Neural progenitor cell (in vitro differentiated cells): Measurements from ENCODE around the gene KAZALD1. TPM values are rescaled to one million over a fixed set of nuclear protein-coding genes. Genes with fewer than 3 reads are reported as not detected.

Source experiments
- DNase-seq: peaks from one replicate; pipeline ENCODE4 v3.0.0-alpha.2; 2016; ENCODE audit warnings: low spot score
- H2AFZ ChIP-seq: fragments of 200-600 bp; sonication (generic); replicated peaks from 2 replicates; pipeline ENCODE4 v1.6.1; 2016; ENCODE audit warnings: antibody characterized with exemption
- H3F3A ChIP-seq: fragments of 200-600 bp; sonication (generic); 2 replicates; pipeline ENCODE4 v1.6.1; 2016; ENCODE audit warnings: antibody characterized with exemption, low read depth
- H3K27ac ChIP-seq: fragments of 200-600 bp; sonication (generic); 2 replicates; pipeline ENCODE4 v1.5.1; 2016; ENCODE audit warnings: mild to moderate bottlenecking
- H3K27me3 ChIP-seq: fragments of 200-600 bp; sonication (generic); 2 replicates; pipeline ENCODE4 v1.6.1; 2016; ENCODE audit warnings: mild to moderate bottlenecking, moderate library complexity
- H3K36me3 ChIP-seq: fragments of 200-600 bp; sonication (generic); 2 replicates; pipeline ENCODE4 v1.5.1; 2016
- H3K4me1 ChIP-seq: fragments of 200-600 bp; sonication (generic); 2 replicates; pipeline ENCODE4 v1.6.1; 2016; ENCODE audit warnings: mixed run types
- H3K4me2 ChIP-seq: fragments of 200-600 bp; sonication (generic); 2 replicates; pipeline ENCODE4 v1.6.1; 2016
- H3K4me3 ChIP-seq: fragments of 200-600 bp; sonication (generic); 2 replicates; pipeline ENCODE4 v1.5.1; 2016
- H3K79me2 ChIP-seq: fragments of 200-600 bp; sonication (generic); 2 replicates; pipeline ENCODE4 v1.6.1; 2016; ENCODE audit warnings: low read depth
- H3K9ac ChIP-seq: fragments of 200-600 bp; sonication (generic); 2 replicates; pipeline ENCODE4 v1.6.1; 2016
- H3K9me3 ChIP-seq: fragments of 200-600 bp; sonication (generic); 2 replicates; pipeline ENCODE4 v1.5.1; 2016; ENCODE audit warnings: low read depth
- H4K20me1 ChIP-seq: fragments of 200-600 bp; sonication (generic); 2 replicates; pipeline ENCODE4 v1.6.1; 2016; ENCODE audit warnings: low read depth
- H3K27ac Mint-ChIP-seq: 3 replicates; pipeline ENCODE4 v1.8.0; 2021; ENCODE audit warnings: mixed read lengths
- H3K27me3 Mint-ChIP-seq: 2 replicates; pipeline ENCODE4 v1.8.0; 2022; ENCODE audit warnings: low read depth, mild to moderate bottlenecking, inconsistent platforms, moderate library complexity, mixed read lengths; ENCODE audit not compliant: insufficient read depth
- H3K36me3 Mint-ChIP-seq: 3 replicates; pipeline ENCODE4 v1.8.0; 2021; ENCODE audit warnings: mixed read lengths
- H3K4me1 Mint-ChIP-seq: 3 replicates; pipeline ENCODE4 v1.8.0; 2021; ENCODE audit warnings: mixed read lengths
- H3K4me3 Mint-ChIP-seq: 3 replicates; pipeline ENCODE4 v1.8.0; 2021; ENCODE audit warnings: mild to moderate bottlenecking, moderate library complexity, mixed read lengths
- H3K9me3 Mint-ChIP-seq: 3 replicates; pipeline ENCODE4 v1.8.0; 2020; ENCODE audit warnings: mixed read lengths
- CTCF ChIP-seq: fragments of 200-600 bp; sonication (generic); IDR thresholded peaks from 2 replicates; pipeline ENCODE4 v1.5.1; 2017; ENCODE audit warnings: antibody characterized with exemption, mild to moderate bottlenecking
- EZH2 ChIP-seq: fragments of 200-600 bp; sonication (generic); IDR thresholded peaks from 2 replicates; pipeline ENCODE4 v1.6.1; 2017; ENCODE audit warnings: antibody characterized with exemption, mild to moderate bottlenecking, moderate library complexity
- EZH2phosphoT487 ChIP-seq: fragments of 200-600 bp; sonication (generic); IDR thresholded peaks from 2 replicates; pipeline ENCODE4 v1.6.1; 2017; ENCODE audit warnings: antibody characterized with exemption
- total RNA-seq: library from RNA; depleted of rRNA; stranded (reverse); fragments of >200 nt; gene quantifications from 2 replicates; pipeline ENCODE4 v1.2.3, GENCODE V29; 2015; ENCODE audit warnings: low replicate concordance

Gene KAZALD1
- total RNA-seq, 1 donor from 2014 or later = 0.77 TPM

- Mint-ChIP-seq H3K36me3 (no peaks in the 10 kb centered on the region), H3K27me3 (peaks cover 49% of the 10 kb centered on the region), H3K27ac (no peak overlapping the region), H3K4me1 (peaks cover 15% of the 10 kb centered on the region), H3K4me3 (peak overlapping the region; percentile 39), H3K9me3 (no peaks in the 10 kb centered on the region)
- DNase-seq = no peak
- Histone ChIP-seq H2AFZ (no peak overlapping the region), H3K27me3 (peaks cover 81% of the 10 kb centered on the region), H3F3A (no peaks in the 10 kb centered on the region), H3K9ac (no peak overlapping the region), H3K27ac (no peak overlapping the region), H3K4me3 (no peak overlapping the region), H3K4me2 (no peak overlapping the region), H4K20me1 (peaks cover 16% of the 10 kb centered on the region), H3K36me3 (no peaks in the 10 kb centered on the region), H3K9me3 (no peaks in the 10 kb centered on the region), H3K4me1 (peaks cover 4% of the 10 kb centered on the region), H3K79me2 (no peaks in the 10 kb centered on the region)
- TF ChIP-seq EZH2phosphoT487 = no peak
- TF ChIP-seq EZH2 = no peak
- no peak for TF ChIP-seq CTCF
Observed at GRCh38 chr10:101071885-101072433, 10.2 kb downstream of the KAZALD1 start.

GRCh38 chr10:101072923-101073322 is 11.1 kb downstream of the KAZALD1 start:
- H3K4me1 ChIP-seq = no peaks in the 10 kb centered on the region
- TF ChIP-seq EZH2phosphoT487 (no peak), EZH2 (no peak), CTCF (no peak)
- no peak overlapping the region for H3K9ac ChIP-seq
- Mint-ChIP-seq H3K4me1 (peaks cover 13% of the 10 kb centered on the region), H3K4me3 (no peak overlapping the region), H3K36me3 (no peaks in the 10 kb centered on the region), H3K9me3 (no peaks in the 10 kb centered on the region), H3K27ac (no peak overlapping the region), H3K27me3 (peaks cover 44% of the 10 kb centered on the region)
- no peaks in the 10 kb centered on the region for H3K36me3 ChIP-seq
- no peak overlapping the region for H3K4me2 ChIP-seq
- H3K27ac ChIP-seq = no peak overlapping the region
- H3K27me3 ChIP-seq = peaks cover 79% of the 10 kb centered on the region
- H3K79me2 ChIP-seq = no peaks in the 10 kb centered on the region
- no peak overlapping the region for H3K4me3 ChIP-seq
- no peaks in the 10 kb centered on the region for H3K9me3 ChIP-seq
- DNase-seq = no peak
- no peak overlapping the region for H2AFZ ChIP-seq
- H4K20me1 ChIP-seq = peaks cover 12% of the 10 kb centered on the region
- H3F3A ChIP-seq = no peaks in the 10 kb centered on the region

GRCh38 chr10:101073631-101074030 is 11.8 kb downstream of the KAZALD1 start:
- Mint-ChIP-seq H3K27ac (no peak overlapping the region), H3K4me1 (peaks cover 13% of the 10 kb centered on the region)
- TF ChIP-seq CTCF (peak; percentile 33), EZH2 (peak; percentile 46), EZH2phosphoT487 (no peak)

More at GRCh38 chr10:101073631-101074030, 11.8 kb downstream of the KAZALD1 start:
- H2AFZ ChIP-seq = no peak overlapping the region
- H3K4me1 ChIP-seq = no peaks in the 10 kb centered on the region
- no peaks in the 10 kb centered on the region for H3K9me3 ChIP-seq
- no peak overlapping the region for H3K4me3 Mint-ChIP-seq
- peaks cover 12% of the 10 kb centered on the region for H4K20me1 ChIP-seq
- peaks cover 50% of the 10 kb centered on the region for H3K27me3 Mint-ChIP-seq
- H3K9me3 Mint-ChIP-seq = no peaks in the 10 kb centered on the region
- H3K79me2 ChIP-seq = no peaks in the 10 kb centered on the region
- no peak overlapping the region for H3K27ac ChIP-seq
- peaks cover 80% of the 10 kb centered on the region for H3K27me3 ChIP-seq
- H3F3A ChIP-seq = no peaks in the 10 kb centered on the region
- DNase-seq = no peak
- H3K9ac ChIP-seq = no peak overlapping the region
- H3K36me3 ChIP-seq = no peaks in the 10 kb centered on the region
- H3K36me3 Mint-ChIP-seq = no peaks in the 10 kb centered on the region
- no peak overlapping the region for H3K4me2 ChIP-seq
- no peak overlapping the region for H3K4me3 ChIP-seq
